DND-41 (cell line): Measurements from ENCODE around the gene TRAPPC10.

Experiments used
- CTCF ChIP-seq: IDR thresholded peaks from 2 replicates; pipeline ENCODE4 v1.5.1; 2012; ENCODE audit warnings: borderline replicate concordance, low read length, moderate library complexity, mild to moderate bottlenecking; ENCODE audit not compliant: poor library complexity, severe bottlenecking; ENCODE audit errors: extremely low read depth
- EZH2 ChIP-seq: IDR thresholded peaks from 3 replicates; pipeline ENCODE4 v1.6.1; 2012; ENCODE audit warnings: borderline replicate concordance, low read depth, mild to moderate bottlenecking, moderate library complexity, low read length, inconsistent platforms; ENCODE audit not compliant: severe bottlenecking

DNA sequence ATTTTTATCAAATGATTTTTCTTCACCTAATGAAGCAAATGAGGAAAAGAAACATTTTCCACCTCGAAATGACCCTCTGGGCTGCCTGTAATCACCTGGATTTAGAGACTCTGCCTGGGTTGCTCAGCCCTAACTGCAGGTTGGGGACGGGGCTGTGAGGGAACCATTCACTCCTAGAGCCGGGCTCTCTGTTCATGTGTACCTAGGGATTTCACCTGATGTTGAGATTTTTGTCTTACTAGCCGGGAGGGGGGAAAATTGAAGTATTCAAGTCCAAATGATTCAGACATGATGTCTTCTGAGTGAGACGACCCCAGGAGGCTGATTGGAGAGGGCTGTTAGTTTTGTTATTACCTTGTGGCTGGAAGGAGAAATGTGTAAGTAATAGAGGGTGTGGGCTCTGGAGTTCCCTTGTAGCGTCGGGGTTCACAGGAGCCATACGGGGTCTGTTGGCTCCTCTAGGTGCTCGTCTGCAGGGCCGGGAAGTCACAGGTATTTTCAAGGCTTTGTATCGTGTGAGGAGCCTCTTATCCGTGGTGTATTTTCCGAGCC is 52.8 kb downstream of the TRAPPC10 start:
- TF ChIP-seq CTCF: no peak
- no peak for TF ChIP-seq EZH2
